Thyroid gland (tissue), 4 donors: ENCODE results near the gene CCDC24. TPM values are rescaled to one million over a fixed set of nuclear protein-coding genes. Genes with fewer than 3 reads are reported as not detected.

Source experiments
- DNase-seq, 2 donors: peaks; one replicate each; pipeline ENCODE4 v3.0.0-alpha.2; 2019
- H3K27ac ChIP-seq, 3 donors: fragments of 200-600 bp; sonication (generic); 1 replicate in 2 of 3; 2 replicates in 1 of 3; pipeline ENCODE4 v1.5.1; 2016 to 2019; ENCODE audit warnings: mild to moderate bottlenecking in 1 of 3, moderate library complexity in 1 of 3
- H3K27me3 ChIP-seq: fragments of 200-600 bp; sonication (generic); one replicate; pipeline ENCODE4 v1.5.1; 2019
- H3K36me3 ChIP-seq, 2 donors: fragments of 200-600 bp; sonication (generic); one replicate each; pipeline ENCODE4 v1.5.1; 2016 to 2019
- H3K4me1 ChIP-seq, 2 donors: fragments of 200-600 bp; sonication (generic); one replicate each; pipeline ENCODE4 v1.5.1; 2017 to 2019
- H3K4me3 ChIP-seq, 3 donors: fragments of 200-600 bp; sonication (generic); replicated peaks in 1 of 3; 1 replicate in 2 of 3; 2 replicates in 1 of 3; pipeline ENCODE4 v1.5.1; 2016; ENCODE audit warnings: mild to moderate bottlenecking in 1 of 3
- H3K9me3 ChIP-seq: fragments of 200-600 bp; sonication (generic); one replicate; pipeline ENCODE4 v1.5.1; 2017
- POLR2A ChIP-seq, 2 donors: fragments of 450-650 bp; IDR thresholded peaks; one replicate each; pipeline ENCODE4 v1.6.1; 2017; ENCODE audit warnings: antibody characterized with exemption in 2 of 2, mild to moderate bottlenecking in 2 of 2, moderate library complexity in 1 of 2
- WGBS, 2 donors: methylation state at CpG; one replicate each; pipeline ENCODE4 v1.1.5; 2017; 5-methylcytosine and 5-hydroxymethylcytosine counted together
- intact Hi-C: fragments of 100-400 bp; cut with DNase I; formaldehyde crosslinking; loops from one replicate; pipeline ENCODE4 v1.15.1; 2023
- total RNA-seq, 4 donors: library from RNA; depleted of rRNA; stranded (reverse); fragments of >200 nt; gene quantifications; one replicate each; pipeline ENCODE4 v1.2.3, GENCODE V29; 2016
- TF ChIP-seq, protein P1 (sequence below), 6 experiments: fragments of 200-600 bp in 3 of 6; fragments of 450-650 bp in 3 of 6; sonication (generic) in 3 of 6; IDR thresholded peaks; one replicate each; pipeline ENCODE4 v1.5.1; 2016 to 2019; ENCODE audit warnings: antibody characterized with exemption in 6 of 6, mild to moderate bottlenecking in 2 of 6, inconsistent platforms in 1 of 6, moderate library complexity in 1 of 6

CCDC24 gene
- total RNA-seq, 4 donors from 2014 or later, result 8.0 to 25.4 (median 11.7) TPM

DNA sequence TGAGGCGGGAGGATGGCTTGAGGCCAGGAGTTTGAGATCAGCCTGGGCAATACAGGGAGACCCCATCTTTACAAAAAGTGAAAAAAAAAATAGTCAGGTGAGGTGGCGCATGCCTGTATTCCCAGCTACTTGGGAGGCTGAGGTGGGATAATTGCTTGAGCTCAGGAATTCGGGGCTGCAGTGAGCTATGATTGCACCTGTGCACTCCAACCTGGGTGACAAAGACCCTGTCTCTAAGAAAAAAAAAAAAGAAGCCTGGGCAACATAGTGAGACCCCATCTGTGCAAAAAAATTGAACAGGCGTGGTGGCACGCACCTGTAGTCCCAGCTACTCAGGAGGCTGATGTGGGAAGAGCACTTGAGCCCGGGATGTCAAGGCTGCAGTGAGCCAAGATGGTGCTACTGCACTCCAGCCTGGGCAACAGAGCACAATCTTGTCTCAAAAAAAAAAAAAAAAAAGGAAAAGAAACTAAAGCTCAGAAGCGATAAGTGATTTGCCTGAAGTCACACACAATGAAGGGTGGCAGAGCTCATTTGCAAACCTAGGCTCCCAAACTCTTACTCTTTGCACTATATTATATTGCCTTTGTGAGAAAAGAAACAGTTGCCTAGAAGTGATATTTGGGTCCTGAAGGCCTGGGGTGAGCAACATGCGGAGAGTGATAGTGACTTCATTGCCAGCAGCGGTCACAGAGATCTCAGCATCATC lies 2.0 kb downstream of the CCDC24 start:
- DNase-seq, result no peak
- 92% methylated on average over 9 of the region's 9 CpGs for WGBS, 2 donors
- TF ChIP-seq, protein P1, sequence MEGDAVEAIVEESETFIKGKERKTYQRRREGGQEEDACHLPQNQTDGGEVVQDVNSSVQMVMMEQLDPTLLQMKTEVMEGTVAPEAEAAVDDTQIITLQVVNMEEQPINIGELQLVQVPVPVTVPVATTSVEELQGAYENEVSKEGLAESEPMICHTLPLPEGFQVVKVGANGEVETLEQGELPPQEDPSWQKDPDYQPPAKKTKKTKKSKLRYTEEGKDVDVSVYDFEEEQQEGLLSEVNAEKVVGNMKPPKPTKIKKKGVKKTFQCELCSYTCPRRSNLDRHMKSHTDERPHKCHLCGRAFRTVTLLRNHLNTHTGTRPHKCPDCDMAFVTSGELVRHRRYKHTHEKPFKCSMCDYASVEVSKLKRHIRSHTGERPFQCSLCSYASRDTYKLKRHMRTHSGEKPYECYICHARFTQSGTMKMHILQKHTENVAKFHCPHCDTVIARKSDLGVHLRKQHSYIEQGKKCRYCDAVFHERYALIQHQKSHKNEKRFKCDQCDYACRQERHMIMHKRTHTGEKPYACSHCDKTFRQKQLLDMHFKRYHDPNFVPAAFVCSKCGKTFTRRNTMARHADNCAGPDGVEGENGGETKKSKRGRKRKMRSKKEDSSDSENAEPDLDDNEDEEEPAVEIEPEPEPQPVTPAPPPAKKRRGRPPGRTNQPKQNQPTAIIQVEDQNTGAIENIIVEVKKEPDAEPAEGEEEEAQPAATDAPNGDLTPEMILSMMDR (IDR thresholded peaks at IDR 0.05), result no peak
- no peak for TF ChIP-seq POLR2A (IDR thresholded peaks at IDR 0.05)
- Histone ChIP-seq H3K36me3 (no peaks in the 10 kb centered on the region), H3K27ac (no peak overlapping the region), H3K4me3 (no peak overlapping the region), H3K27me3 (no peaks in the 10 kb centered on the region), H3K9me3 (no peaks in the 10 kb centered on the region), H3K4me1 (peaks cover 15 to 17% of the 10 kb centered on the region in 2 donors)
- intact Hi-C loops, result no loop called here

DNA sequence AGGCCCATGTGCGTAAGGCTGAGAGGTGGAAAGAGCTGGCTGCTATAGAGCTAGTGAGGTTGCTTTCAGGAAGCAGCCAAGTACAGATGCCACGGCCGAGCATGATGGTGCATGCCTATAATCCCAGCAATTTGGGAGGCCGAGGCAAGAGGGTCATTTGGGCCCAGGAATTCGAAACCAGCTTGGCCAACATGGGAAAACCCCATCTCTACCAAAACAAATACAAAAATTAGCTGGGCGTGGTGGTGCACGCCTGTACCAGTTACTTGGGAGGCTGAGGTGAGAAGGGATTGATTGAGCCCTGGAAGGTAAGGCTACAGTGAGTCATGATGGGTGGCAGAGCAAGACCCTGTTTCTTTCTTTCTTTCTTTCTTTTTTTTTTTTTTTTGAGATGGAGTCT lies 2.7 kb downstream of the CCDC24 start:
- no peaks in the 10 kb centered on the region for H3K36me3 ChIP-seq
- H3K4me1 ChIP-seq, result peaks cover 15 to 17% of the 10 kb centered on the region in 2 donors
- intact Hi-C loops, result no loop called here
- no peak for DNase-seq
- H3K27ac ChIP-seq, result no peak overlapping the region
- no peak for TF ChIP-seq POLR2A (IDR thresholded peaks at IDR 0.05)
- WGBS, 2 donors, result 92 to 95% methylated on average over 7 of the region's 7 CpGs
- H3K9me3 ChIP-seq, result no peaks in the 10 kb centered on the region
- no peaks in the 10 kb centered on the region for H3K27me3 ChIP-seq
- no peak overlapping the region for H3K4me3 ChIP-seq

DNA sequence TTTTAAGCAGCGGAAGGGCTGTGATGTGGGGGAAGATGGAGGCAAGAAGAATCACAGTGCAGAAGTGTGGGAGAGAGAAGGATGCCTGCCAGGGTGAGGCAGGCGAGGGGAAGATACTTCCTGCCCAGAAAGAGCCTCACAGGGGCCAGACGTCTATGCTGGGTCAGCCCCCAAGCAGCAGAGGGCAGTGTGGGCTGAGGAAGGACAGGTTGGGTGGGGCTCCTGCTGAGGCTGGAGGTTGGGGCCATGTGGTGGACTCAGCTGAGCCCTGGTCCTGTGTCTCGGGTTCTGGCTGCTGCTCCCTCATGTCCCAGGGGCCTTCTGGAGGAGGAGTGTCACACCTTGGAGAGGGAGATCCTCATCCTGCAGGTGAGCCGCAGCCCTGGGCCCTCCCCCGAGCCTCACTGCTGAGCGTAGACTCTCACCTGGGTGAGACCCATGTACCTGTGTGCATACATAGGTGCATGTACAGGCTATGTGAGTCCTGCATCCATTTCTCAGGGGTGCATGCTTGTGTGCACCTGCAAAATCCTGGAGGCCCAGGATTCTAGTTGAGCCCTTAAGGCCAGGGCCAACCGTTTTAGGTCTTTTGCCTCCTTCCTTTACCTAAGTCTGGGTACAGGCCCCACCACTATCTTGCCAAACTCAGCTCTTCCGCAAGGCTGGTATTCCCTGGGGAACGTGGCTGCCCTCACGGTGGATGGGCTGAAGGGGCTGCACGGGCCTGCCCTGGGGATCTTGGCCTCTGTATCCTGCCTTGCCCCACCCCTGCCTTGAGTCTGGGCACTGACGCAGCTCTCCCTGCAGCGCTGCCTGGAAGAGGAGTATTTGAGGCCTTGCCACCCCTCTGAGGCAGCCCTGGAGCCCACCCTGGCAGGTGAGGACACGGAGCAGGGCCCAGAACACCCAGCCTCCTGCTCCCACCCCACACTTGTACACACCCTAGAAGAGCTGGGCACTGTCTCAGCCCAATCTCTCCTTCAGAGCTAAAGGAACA lies 3.7 kb downstream of the CCDC24 start:
- H3K4me1 ChIP-seq, result peaks cover 15 to 17% of the 10 kb centered on the region in 2 donors
- no peaks in the 10 kb centered on the region for H3K9me3 ChIP-seq
- H3K36me3 ChIP-seq, result no peaks in the 10 kb centered on the region
- no peak overlapping the region for H3K27ac ChIP-seq
- intact Hi-C loops, result loop anchor here (5.0 kb wide), 1 partner anchor 37 kb away; the partner anchor contains the start of gene SLC6A9
- no peaks in the 10 kb centered on the region for H3K27me3 ChIP-seq
- no peak overlapping the region for H3K4me3 ChIP-seq
- DNase-seq, result no peak
- no peak for TF ChIP-seq POLR2A (IDR thresholded peaks at IDR 0.05)
- TF ChIP-seq, protein P1 (IDR thresholded peaks at IDR 0.05), result peak in 1 of 6 experiments; percentile 15
- WGBS, 2 donors, result 76 to 85% methylated on average over 4 to 15 of the region's 15 CpGs

DNA sequence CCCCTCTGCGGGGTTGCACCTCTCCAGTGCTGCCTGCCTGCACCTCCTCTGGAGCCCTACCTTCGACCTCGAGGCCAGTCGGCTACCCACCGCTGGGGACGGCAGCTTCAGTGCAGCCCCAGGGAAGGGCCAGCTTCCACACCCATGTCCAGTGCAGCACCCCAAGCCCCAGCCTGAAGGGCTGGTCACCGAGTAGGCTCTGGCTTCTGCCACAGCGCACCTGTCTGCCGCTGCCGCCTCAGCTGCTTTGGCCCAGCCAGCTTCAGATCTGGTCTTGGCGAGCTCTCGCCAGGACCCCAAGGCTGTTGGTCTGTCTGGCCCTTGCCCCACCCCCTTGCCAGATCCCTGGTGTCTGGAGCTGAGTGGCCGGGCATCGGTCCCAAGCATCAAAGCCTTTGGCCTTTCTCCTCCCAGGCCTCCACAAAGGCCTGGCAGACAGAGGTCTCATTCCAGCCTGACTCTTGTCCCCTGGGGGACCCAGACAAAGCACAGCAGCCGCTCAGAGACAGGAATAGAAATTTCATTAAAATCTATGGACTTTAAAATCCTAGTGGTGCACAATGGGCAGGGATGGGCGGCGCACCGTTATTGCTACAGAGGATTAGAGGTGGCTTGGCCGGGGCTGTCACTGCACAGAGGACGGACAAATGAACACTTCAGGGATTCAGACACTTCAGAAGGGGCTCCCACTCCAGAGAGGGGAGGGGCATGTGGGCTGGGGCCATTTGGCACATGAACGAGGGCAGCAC lies 4.8 kb downstream of the CCDC24 start:
- TF ChIP-seq, protein P1 (IDR thresholded peaks at IDR 0.05), result no peak
- no peak for TF ChIP-seq POLR2A (IDR thresholded peaks at IDR 0.05)
- intact Hi-C loops, result loop anchor here (5.0 kb wide), 1 partner anchor 36 kb away; the partner anchor contains the start of gene SLC6A9
- 79 to 85% methylated on average over 15 to 21 of the region's 21 CpGs for WGBS, 2 donors
- Histone ChIP-seq H3K9me3 (no peaks in the 10 kb centered on the region), H3K36me3 (no peaks in the 10 kb centered on the region), H3K27me3 (no peaks in the 10 kb centered on the region), H3K27ac (no peak overlapping the region), H3K4me1 (peaks cover 9% of the 10 kb centered on the region in 2 donors), H3K4me3 (no peak overlapping the region)
- DNase-seq, result no peak

DNA sequence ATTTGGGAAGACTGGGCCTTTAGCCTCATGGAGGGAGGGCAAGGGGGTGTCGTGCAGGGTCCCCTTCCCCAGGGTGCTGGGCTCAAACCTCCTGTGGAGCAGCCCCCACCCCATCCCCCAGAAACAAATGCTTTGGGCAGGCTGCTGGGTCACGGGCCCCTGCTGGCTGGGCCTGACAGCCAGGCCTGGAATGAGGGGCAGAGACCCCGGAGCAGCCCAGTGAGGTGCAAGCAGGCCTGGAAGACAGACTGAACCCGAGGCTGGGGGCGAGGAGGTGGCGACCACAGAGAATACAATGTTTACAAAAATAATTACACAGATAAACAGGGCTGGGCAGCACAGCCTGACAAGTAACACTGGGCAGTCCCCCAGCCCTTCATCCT lies 5.3 kb downstream of the CCDC24 start:
- H3K4me3 ChIP-seq, result no peak overlapping the region
- no peak for DNase-seq
- no peak overlapping the region for H3K27ac ChIP-seq
- intact Hi-C loops, result loop anchor here (5.0 kb wide), 1 partner anchor 36 kb away; the partner anchor contains the start of gene SLC6A9
- 73 to 91% methylated on average over 5 to 6 of the region's 6 CpGs for WGBS, 2 donors
- peaks cover 8 to 9% of the 10 kb centered on the region in 2 donors for H3K4me1 ChIP-seq
- no peaks in the 10 kb centered on the region for H3K36me3 ChIP-seq
- TF ChIP-seq POLR2A (IDR thresholded peaks at IDR 0.05), result no peak
- TF ChIP-seq, protein P1 (IDR thresholded peaks at IDR 0.05), result no peak
- H3K27me3 ChIP-seq, result no peaks in the 10 kb centered on the region
- no peaks in the 10 kb centered on the region for H3K9me3 ChIP-seq
